ENCODE results near the gene ARPC1A. TPM values are rescaled to one million over a fixed set of nuclear protein-coding genes. Genes with fewer than 3 reads are reported as not detected.

ARPC1A gene
- total RNA-seq, 1 donor from 2014 or later: 54.4 TPM

DNA sequence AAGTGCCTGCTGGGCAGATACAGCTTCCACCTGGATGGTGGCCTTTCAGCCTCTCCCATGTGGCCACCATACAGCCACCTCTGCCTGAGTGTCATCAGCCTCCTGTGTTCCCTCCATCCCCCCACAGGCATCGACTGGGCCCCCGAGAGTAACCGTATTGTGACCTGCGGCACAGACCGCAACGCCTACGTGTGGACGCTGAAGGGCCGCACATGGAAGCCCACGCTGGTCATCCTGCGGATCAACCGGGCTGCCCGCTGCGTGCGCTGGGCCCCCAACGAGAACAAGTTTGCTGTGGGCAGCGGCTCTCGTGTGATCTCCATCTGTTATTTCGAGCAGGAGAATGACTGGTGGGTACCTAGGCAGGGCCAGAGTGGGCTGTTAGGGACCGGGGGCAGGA lies 62.2 kb downstream of the ARPC1A start:
- no peak for DNase-seq (ENCODE audit: low spot score)

DNA sequence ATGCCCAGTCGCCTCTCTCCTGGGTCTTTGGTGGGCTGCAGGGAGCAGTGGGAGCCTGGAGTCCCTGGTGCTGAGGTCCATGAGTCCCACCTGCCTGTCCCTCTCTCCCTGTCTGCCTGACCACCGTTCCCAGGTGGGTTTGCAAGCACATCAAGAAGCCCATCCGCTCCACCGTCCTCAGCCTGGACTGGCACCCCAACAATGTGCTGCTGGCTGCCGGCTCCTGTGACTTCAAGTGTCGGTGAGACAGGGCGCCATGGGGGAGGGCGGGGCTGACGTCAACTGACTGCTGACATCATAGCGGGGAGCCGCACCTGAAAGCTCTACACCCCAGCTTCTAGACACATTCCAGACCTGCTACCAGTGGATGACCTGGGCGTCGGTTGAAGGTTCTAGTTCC lies 64.1 kb downstream of the ARPC1A start:
- DNase-seq (ENCODE audit: low spot score): no peak

DNA sequence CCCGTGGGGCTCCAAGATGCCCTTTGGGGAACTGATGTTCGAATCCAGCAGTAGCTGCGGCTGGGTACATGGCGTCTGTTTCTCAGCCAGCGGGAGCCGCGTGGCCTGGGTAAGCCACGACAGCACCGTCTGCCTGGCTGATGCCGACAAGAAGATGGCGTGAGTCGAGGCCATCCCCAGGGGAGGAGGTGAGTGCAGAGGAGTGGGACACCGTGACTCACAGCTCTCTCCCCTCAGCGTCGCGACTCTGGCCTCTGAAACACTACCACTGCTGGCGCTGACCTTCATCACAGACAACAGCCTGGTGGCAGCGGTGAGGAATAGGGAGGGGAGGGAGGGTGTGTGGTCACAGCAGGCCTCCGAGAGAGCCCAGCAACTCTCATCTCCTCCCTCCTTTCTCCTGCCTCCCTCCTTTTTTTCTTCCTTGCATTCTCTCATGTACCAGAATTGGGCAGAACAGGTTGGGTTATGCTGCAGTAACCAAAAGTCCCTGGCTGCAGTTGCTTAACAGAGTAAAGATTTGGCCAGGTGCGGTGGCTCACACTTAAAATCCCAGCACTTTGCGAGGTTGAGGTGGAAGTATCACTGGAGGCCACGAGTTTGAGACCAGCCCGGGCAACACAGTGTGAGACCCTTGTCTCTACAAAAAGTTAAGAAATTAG lies 65.4 kb downstream of the ARPC1A start:
- no peak for DNase-seq (ENCODE audit: low spot score)

DNA sequence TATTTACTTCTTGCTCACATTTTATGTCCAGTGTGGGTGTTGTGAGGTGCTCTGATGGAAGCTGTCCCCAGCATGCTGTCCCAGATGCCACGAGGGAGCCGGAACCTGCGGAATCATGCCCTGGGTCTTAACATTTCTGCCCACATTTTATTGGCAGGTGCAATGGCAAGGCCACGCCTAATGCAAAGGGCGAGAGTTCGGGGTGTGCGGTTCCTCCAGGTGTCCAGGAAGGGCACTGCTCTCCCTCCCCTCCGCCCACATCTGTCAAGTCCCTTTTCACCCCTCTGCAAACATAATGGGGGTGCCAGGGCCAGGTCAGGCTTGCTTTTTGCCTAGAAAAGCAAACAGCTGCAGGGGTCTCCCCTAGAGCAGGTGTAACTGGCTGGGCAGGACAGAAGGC lies 66.3 kb downstream of the ARPC1A start:
- no peak for DNase-seq (ENCODE audit: low spot score)

DNA sequence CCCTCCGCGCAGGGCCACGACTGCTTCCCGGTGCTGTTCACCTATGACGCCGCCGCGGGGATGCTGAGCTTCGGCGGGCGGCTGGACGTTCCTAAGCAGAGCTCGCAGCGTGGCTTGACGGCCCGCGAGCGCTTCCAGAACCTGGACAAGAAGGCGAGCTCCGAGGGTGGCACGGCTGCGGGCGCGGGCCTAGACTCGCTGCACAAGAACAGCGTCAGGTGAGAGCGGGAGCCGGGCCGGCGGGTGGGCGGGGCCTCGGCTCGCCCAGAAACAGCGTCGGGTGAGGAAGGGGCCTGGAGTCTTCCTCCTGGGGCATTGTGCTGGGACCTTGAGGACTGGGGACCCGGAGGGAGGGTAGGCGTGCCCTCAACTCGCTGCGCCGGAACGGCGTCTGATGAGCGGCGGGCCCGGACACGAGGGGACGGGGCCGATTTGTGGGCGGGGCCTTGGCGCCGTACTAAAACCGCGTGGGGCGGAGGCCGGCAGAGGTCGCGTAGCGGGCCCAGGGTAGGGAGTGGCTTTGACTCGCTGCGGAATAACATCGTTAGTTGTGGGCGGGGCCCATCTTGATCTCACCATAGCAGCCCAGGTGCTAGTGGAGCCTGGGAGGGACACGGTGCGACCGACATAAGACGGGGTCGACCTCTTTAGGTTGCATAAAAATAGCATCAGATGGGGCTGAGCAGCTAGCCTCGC lies 67.1 kb downstream of the ARPC1A start:
- DNase-seq (ENCODE audit: low spot score): peak; percentile 70

DNA sequence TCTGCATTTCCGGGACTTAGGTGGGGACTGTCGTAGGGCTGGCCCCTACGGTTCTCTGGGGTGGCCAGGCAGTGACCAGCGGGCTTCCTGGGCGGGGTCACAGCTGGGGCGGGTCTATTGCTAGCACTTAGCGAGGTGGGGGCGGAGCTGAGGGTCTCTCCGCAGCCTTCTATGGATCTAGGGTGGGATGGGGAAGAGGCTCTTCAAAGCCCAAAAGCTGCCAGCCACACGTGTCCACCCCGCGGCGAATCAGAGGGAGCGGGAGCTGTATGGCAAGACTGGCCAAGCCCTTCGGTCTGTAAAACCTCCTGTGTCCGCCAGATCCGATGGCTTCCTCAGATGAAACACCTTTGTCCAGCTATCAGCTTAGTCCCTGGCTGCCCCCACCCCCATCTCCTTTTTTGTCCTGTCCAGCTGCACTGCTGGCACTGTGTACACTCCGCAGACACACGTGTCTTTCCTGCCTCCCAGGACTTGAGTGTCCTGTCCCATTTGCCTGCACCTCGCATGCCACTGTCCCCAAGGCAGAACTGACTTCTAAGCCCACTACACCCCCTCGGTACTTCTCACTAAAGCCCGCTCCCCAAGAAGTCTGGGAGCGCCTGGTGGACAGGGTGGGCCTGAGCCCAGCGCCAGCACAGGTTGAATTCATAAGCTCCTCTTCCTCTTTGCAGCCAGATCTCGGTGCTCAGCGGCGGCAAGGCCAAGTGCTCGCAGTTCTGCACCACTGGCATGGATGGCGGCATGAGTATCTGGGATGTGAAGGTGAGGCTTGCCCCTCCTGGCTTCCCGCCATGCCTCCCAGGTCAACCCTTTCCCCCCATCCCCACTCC lies 67.9 kb downstream of the ARPC1A start:
- peak; percentile 35 for DNase-seq (ENCODE audit: low spot score)

DNA sequence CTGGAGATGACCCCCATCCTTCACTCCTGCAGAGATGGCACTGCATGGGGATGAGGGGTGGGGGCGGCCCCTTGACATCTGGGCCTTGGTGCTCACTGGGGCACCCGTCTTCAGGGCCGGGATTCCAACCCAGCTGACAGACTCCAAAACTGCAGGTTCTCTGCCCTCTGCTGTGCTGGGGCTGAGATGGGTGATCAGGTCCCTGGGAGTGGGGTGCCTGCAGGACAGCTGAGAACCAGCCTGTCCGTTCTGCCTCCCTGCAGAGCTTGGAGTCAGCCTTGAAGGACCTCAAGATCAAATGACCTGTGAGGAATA lies 68.4 kb downstream of the ARPC1A start:
- DNase-seq (ENCODE audit: low spot score): no peak

DNA sequence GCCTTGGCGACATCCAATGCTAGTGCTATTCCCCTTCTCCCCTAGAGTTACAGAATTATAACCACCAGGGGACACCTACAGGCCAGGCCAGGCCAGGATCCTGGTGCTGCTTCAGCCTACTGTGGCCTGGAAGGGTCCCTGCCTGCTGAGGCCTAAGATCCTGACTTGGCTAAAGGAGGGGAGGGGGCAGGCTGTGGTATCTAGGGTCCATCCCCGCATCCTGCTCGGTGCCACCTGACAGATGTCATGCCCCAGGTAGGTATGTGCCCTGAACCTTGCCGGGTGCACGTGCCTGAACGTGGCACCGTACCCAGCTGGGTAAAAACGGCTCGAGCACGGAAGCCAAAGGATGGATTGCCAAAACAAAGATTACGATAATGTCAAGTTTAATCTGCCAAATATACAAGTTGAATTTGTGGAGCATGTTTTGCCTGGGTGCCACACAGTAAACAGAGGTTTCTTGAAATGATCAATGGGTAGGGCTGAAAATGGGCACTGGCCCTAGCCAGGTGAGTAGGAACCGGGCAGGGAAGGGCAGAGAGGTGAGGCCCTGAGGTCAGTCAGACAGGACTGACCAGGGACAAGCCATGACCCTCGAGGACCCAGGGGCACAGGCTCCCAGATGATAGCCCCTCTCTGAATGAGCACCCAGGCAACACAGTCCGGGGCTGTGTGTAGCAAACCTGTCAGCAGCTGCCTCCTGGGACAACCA lies 70.1 kb downstream of the ARPC1A start:
- no peak for DNase-seq (ENCODE audit: low spot score)

DNA sequence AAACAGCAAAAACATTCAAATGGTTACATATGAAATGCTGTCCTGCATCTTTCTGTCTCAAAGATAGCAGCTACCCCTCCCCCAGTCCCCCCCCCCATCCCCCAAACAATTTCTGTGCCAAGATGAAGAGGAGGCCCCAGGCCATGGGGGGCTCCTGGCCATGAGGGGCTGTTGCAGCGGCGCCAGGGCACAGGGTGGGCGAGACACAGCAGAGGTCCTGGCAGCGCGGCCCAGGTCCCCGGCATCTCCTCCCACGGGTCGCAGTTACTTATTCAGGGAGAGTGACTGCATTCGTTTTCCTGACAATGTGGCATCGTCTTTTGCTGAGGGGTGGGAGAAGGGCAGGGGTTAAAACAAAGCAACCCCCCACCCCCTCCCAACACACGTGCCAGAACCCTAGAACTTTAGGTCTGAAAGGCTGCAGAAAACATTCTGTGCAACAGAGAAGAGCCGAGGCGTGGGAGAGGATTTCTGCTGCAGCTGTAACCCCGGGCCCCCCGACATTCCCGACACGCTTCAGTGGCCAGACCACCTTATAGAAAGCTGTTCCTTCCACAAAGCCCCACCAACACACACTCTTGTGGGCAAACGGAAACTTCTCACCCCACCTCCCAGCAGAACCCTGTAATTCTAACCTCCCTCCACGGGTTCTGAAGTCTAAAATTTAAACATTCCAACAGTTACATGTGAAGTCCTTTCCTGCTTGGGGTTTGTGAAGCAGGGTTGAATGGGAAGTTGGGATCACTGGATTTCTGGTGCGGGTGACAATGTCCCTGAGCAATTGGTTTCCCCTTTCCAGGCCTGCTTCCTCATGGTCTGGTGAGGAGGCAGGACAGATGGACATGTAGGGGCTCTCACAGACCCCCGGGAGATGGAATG lies 71.0 kb downstream of the ARPC1A start:
- no peak for DNase-seq (ENCODE audit: low spot score)

DNA sequence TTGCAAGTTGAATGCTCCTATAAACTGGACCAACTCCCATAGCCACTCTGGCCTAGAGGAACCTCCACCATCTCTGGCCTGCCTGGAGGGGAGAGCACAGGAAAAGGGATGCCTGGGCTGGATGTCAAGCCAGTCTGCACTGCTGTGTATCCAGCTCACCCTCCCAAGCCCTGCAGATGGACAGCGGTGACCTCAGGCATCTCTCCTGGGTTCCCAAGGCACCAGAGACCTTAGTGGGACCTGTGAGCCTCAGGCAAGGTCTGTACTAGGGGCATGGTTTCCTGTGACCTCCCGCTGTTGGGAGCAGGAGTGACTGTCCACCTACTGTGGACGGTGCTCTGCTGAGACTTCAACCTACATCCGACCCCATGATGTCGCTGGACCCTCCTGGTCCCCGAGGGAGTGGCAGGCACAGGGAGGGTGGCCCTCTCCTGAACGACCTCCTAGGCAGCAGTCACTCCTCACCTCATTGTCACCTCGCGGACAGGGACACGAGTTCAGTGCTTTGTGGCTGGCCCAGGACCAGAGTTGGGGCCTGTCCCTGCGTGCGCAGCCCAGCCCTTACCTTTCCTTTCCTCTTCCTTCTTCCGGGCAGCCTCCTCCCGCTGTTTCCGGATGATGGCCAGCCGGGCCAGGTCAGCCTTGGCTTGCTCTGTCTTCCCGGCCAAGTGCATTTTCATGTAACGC lies 71.7 kb downstream of the ARPC1A start:
- DNase-seq (ENCODE audit: low spot score): no peak

DNA sequence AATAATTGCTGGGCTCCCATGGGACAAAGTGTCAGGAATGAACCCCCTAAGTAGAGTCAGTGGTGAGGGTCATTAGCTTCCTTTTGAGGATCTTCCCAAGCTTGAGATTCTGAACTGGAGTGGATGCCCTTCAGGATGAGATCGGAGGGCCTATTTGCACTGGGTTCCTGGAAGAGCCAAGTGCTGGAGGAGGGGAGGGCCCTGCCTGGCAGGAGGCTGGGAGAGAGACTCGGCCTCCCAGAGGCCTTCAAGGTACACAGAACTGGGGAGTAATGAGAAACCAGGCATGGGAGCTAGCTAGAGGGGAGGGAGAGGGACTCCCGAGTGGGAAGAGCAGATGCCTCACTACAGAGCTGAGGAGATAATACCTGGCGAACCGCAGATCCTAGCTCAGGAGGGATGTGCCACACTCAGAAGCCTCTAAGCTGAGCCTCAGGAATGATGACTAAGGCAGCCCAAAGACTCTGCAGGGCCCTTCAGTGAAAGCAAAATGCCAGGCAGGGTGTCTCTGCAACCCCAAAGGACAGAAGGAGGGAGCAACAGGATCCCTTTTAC lies 73.3 kb downstream of the ARPC1A start:
- DNase-seq (ENCODE audit: low spot score): no peak

DNA sequence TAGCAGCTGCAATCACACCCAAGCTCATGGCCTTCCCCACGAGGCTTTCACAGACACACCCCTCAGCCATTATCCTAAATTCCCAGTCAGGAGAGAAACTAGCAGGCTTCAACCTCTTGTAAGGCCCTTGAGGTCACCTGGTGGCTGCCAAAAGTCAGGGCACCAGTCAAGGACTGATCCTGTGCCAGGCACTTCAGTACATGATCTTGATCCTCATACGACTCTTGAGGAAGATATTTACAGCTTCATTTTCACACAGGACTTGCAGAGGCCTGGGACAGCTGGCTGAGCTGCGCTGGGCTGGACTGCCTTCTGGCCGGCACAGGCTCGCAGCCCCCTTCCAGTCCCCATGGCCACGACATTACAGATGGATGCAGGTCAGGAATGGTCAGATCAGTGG lies 73.9 kb downstream of the ARPC1A start:
- no peak for DNase-seq (ENCODE audit: low spot score)

DNA sequence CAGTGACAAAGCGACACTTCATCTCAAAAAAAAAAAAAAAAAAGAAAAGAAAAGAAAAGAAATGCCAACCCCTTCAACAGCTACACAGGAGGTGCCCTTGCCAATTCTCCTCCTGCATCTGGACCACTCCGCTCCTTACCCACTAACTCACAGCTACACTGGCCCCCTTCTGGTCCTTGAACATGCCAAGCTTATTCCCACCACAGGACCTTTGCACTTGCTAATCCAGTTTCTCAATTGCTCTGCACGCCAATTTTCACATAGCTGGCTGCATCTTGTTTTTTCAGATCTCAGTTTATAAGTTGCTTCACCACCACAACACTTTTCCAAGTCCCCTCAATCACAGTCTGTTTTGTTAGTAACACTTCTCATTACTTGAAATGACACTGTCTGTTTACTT lies 77.2 kb downstream of the ARPC1A start:
- DNase-seq (ENCODE audit: low spot score): no peak

DNA sequence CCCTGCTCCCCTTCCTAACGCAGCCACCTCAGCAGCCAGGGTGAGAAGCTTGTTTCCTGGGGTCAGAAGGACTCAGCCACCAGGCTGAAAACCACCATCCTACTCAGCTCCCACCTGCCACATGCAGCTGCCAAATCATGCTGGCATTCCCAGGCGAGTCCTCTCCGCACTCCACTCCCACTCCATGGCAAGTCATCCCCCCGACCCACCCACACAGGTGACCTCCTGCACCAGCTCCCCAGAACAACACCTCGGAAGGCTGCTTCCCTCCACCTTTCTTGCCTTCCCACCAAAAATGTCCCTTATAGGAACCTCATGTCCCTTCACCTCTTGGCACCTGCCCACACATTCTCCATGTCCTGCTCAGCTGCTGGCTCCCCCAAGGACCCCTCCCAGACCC lies 78.1 kb downstream of the ARPC1A start:
- no peak for DNase-seq (ENCODE audit: low spot score)

DNA sequence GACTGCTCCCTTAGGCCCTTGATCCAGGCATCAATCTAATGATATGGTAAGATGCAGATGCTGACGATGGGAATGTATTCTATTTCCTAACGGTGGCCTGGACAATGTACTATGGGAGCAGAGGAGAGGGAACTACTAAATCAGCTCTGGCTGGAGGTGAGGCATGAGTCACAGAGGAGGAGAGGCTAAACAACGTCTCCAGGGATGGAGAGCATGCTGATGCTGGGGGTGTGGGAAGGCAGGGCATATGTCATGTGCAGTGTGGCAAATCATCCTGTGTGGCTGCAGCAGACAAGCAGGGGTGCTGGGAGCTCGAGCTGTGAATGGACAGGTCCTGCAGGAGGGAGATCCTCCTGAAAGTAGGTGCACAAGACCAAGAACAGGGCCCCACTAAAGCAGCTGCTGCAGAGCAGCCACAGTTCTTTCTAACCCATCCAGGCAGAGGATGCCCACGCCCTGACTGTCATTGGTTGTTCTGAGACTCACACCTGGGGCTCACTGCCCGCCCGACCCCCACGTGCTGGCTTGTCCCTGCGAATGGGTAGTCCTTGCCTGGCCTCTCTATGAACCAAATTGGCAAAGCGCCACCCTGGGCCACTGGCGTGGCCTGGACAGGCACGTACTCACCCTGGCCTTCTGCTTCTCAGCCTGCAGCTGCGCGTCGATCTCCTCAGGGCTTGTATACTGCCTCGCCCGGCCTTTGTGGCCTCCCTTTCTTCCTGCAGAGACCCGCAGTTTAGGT lies 78.7 kb downstream of the ARPC1A start:
- no peak for DNase-seq (ENCODE audit: low spot score)

DNA sequence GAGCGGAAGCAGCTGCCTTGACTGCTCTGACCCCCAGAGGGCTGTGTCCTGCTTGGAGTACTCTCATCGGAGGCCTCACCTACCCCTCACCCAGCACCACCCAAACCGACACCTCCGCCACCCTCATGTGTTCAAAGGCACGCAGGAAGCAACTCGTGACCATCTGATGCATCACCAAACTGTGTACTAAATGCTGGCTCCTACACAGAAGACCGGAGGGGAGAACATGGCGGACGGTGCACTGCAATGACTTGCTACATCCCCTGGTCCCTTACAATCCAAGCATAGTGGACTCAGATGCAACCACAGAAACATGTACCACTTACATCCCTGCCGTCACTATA lies 79.3 kb downstream of the ARPC1A start:
- DNase-seq (ENCODE audit: low spot score): no peak

DNA sequence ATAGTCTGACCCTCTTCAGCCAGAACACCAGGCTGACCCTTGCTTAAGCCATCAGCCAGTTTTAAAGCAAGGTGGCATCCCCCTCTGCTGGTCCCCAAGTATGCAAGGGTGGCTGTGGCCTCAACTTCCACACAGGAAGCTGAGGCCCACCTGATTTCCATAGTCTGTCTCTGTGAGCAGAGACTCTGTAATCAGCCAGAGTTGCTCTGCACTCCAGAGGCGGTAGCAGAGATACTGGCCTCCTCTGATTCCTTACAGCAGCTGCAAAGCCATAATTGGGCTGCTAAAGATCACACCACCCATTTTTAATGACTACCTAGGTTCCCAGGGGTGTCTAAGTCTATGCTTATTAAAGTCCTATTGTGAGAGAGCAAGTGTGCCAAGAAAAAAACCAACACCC lies 80.9 kb downstream of the ARPC1A start:
- DNase-seq (ENCODE audit: low spot score): no peak

DNA sequence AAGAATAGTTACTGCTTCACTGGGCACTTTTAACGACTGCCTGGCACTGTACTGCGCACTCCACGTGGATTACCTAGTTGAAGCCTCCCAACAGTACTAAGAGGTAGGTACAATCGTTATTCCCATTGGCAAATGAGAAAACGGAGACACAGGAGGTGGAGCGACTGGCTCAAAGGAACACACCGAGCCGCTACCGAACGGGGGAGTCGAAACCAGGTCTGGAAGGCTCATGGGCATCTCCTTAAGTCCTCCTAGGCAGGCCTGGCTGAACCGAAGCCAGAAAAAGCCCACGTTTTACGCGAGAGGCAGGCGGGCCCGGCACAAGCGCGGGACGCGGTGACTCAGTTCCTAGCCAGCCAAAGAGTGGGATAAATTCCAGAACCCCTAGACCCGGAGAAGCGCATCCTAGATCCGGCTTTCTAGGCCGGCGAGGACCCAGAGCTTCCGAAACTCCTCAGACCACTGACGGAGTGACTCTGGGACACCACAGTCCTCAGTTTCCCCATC lies 82.2 kb downstream of the ARPC1A start:
- peak; percentile 62 for DNase-seq (ENCODE audit: low spot score)

DNA sequence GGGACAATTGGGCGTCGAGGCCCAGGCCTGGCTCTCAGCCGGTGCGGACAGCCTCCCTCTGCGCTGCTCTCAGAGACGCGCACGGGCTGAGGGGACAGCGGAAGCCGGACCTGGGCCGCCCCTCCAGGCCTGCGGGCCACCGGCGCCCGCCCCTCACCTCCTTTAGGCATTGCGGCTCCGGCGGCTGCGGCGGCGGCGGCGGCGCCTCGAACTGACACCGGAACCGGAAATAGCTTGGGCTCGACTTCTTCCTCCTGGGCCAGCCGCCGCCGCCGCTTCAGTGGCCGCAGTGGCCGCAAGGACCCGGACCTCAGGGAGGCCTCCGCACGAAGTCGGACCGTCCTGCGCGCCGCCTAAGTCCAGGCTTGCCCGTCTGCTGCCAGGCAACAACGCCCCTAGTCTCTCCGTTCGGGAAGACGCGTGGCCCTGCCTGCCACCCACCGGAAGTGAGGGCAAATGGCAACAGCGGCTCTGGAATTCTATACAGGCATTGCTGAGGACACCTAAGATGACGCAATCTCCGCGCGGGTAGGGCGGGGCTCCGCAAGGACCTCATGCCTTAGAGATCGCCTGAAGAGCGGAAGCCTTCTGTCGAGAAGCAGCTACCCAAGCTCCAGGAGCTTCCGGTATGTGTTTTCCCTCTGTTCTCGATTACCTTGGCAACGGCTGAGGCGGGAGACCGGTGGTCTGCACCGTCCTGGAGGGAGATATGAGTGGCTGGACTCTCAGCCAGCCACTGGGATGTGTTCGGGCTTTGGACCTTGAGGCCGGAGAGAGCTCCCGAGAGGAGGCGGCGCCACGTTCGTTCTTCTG lies 82.9 kb downstream of the ARPC1A start, which contains the start of the genes BUD31 and PDAP1:
BUD31 (plus strand) TSS at position 591 of the 813 bp plus-strand sequence. CDS start 2,124 bp downstream, outside the sequence.
PDAP1 (minus strand) TSS at position 219 of the 813 bp plus-strand sequence; CDS start at position 170, 49 bp downstream.
- peak; percentile 96 for DNase-seq (ENCODE audit: low spot score)

All from umbilical cord (tissue), 2 donors.